Measurements from ENCODE around the gene ANKHD1. TPM values are rescaled to one million over a fixed set of nuclear protein-coding genes. Genes with fewer than 3 reads are reported as not detected.

The ANKHD1 gene
- total and polyA plus RNA-seq, 4 donors, result 33.2 to 116 (median 60.1) TPM

DNA sequence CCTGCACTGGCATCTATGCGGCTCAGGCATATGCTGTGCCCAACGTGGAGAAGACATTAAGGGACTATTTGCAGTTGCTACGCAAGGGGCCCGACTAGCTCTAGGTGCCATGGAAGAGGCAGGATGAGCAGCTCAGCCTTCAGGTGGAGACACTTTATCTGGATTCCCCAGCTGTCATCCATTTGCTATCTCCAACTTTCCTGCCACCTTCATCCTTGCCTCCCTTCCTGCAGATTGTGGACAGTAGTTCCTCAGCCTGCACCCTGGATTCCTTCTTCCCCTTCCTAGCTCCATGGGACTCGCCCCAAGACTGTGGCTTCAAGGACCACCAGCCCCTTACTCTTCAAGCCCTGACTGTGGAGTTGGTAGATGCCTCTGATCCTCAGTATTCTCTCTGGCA, 165.0 kb downstream of the ANKHD1 start:
- 92% methylated on average over 5 of the region's 5 CpGs for WGBS
- no peaks in the 10 kb centered on the region for H3K27me3 ChIP-seq (ENCODE audit: control insufficient read depth in 4 of 4, insufficient read depth in 4 of 4, low read length in 3 of 4)
- H3K36me3 ChIP-seq (ENCODE audit: control insufficient read depth in 4 of 4, insufficient read depth in 3 of 4, low read depth in 1 of 4, low read length in 3 of 4), result peaks cover 6 to 20% (median 15%) of the 10 kb centered on the region in 4 donors
- no peaks in the 10 kb centered on the region for H3K9me3 ChIP-seq (ENCODE audit: control insufficient read depth in 4 of 4, low read length in 3 of 4)
- TF ChIP-seq FOXA2 (IDR thresholded peaks at IDR 0.05), result no peak
- TF ChIP-seq YY1 (IDR thresholded peaks at IDR 0.05), result no peak
- TF ChIP-seq HNF4G (IDR thresholded peaks at IDR 0.05), result no peak
- no peak for TF ChIP-seq EGR1 (IDR thresholded peaks at IDR 0.05; ENCODE audit: low read depth in 2 of 2)
- no peak for TF ChIP-seq TAF1 (conservative IDR thresholded peaks at IDR 0.05)
- TF ChIP-seq SP1 (IDR thresholded peaks at IDR 0.05), result no peak
- TF ChIP-seq NR2F2 (IDR thresholded peaks at IDR 0.05), result no peak
- no peak for TF ChIP-seq GABPA (IDR thresholded peaks at IDR 0.05 in 1 of 2, conservative IDR thresholded peaks at IDR 0.05 in 1 of 2)
- TF ChIP-seq, protein P1, sequence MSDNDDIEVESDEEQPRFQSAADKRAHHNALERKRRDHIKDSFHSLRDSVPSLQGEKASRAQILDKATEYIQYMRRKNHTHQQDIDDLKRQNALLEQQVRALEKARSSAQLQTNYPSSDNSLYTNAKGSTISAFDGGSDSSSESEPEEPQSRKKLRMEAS (IDR thresholded peaks at IDR 0.05), result no peak
- TF ChIP-seq, protein P2, sequence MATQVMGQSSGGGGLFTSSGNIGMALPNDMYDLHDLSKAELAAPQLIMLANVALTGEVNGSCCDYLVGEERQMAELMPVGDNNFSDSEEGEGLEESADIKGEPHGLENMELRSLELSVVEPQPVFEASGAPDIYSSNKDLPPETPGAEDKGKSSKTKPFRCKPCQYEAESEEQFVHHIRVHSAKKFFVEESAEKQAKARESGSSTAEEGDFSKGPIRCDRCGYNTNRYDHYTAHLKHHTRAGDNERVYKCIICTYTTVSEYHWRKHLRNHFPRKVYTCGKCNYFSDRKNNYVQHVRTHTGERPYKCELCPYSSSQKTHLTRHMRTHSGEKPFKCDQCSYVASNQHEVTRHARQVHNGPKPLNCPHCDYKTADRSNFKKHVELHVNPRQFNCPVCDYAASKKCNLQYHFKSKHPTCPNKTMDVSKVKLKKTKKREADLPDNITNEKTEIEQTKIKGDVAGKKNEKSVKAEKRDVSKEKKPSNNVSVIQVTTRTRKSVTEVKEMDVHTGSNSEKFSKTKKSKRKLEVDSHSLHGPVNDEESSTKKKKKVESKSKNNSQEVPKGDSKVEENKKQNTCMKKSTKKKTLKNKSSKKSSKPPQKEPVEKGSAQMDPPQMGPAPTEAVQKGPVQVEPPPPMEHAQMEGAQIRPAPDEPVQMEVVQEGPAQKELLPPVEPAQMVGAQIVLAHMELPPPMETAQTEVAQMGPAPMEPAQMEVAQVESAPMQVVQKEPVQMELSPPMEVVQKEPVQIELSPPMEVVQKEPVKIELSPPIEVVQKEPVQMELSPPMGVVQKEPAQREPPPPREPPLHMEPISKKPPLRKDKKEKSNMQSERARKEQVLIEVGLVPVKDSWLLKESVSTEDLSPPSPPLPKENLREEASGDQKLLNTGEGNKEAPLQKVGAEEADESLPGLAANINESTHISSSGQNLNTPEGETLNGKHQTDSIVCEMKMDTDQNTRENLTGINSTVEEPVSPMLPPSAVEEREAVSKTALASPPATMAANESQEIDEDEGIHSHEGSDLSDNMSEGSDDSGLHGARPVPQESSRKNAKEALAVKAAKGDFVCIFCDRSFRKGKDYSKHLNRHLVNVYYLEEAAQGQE (IDR thresholded peaks at IDR 0.05), result no peak
- TF ChIP-seq JUND (IDR thresholded peaks at IDR 0.05), result no peak
- no peak for TF ChIP-seq RAD21 (IDR thresholded peaks at IDR 0.05)
- no peak overlapping the region for H3K9ac ChIP-seq (ENCODE audit: low read depth in 1 of 2, low read length in 2 of 2)
- no peak overlapping the region for H3K4me3 ChIP-seq (ENCODE audit: low read depth in 1 of 3, low read length in 3 of 3)
- H3K4me1 ChIP-seq (ENCODE audit: control insufficient read depth in 4 of 4, insufficient read depth in 4 of 4, low read length in 3 of 4), result peaks cover 20 to 75% (median 67%) of the 10 kb centered on the region in 4 donors
- no peak overlapping the region for H3K27ac ChIP-seq (ENCODE audit: low read depth in 1 of 2, low read length in 2 of 2)
- no peak for DNase-seq (ENCODE audit: low spot score)

DNA sequence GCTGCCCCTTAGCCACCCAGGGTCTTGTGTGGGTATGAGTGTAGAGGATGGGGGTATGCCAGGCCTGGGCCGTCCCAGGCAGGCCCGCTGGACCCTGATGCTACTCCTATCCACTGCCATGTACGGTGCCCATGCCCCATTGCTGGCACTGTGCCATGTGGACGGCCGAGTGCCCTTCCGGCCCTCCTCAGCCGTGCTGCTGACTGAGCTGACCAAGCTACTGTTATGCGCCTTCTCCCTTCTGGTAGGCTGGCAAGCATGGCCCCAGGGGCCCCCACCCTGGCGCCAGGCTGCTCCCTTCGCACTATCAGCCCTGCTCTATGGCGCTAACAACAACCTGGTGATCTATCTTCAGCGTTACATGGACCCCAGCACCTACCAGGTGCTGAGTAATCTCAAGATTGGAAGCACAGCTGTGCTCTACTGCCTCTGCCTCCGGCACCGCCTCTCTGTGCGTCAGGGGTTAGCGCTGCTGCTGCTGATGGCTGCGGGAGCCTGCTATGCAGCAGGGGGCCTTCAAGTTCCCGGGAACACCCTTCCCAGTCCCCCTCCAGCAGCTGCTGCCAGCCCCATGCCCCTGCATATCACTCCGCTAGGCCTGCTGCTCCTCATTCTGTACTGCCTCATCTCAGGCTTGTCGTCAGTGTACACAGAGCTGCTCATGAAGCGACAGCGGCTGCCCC, 165.6 kb downstream of the ANKHD1 start:
- Histone ChIP-seq H3K36me3 (ENCODE audit: control insufficient read depth in 4 of 4, insufficient read depth in 3 of 4, low read depth in 1 of 4, low read length in 3 of 4) (peaks cover 6 to 20% (median 15%) of the 10 kb centered on the region in 4 donors), H3K4me1 (ENCODE audit: control insufficient read depth in 4 of 4, insufficient read depth in 4 of 4, low read length in 3 of 4) (peaks cover 17 to 71% (median 61%) of the 10 kb centered on the region in 4 donors), H3K9ac (ENCODE audit: low read depth in 1 of 2, low read length in 2 of 2) (no peak overlapping the region), H3K27me3 (ENCODE audit: control insufficient read depth in 4 of 4, insufficient read depth in 4 of 4, low read length in 3 of 4) (no peaks in the 10 kb centered on the region), H3K4me3 (ENCODE audit: low read depth in 1 of 3, low read length in 3 of 3) (no peak overlapping the region), H3K9me3 (ENCODE audit: control insufficient read depth in 4 of 4, low read length in 3 of 4) (no peaks in the 10 kb centered on the region), H3K27ac (ENCODE audit: low read depth in 1 of 2, low read length in 2 of 2) (no peak overlapping the region)
- WGBS, result 86% methylated on average over 22 of the region's 22 CpGs
- TF ChIP-seq RAD21 (IDR thresholded peaks at IDR 0.05), result no peak
- no peak for TF ChIP-seq EGR1 (IDR thresholded peaks at IDR 0.05; ENCODE audit: low read depth in 2 of 2)
- no peak for TF ChIP-seq HNF4A (conservative IDR thresholded peaks at IDR 0.05)
- TF ChIP-seq HNF4G (IDR thresholded peaks at IDR 0.05), result no peak
- no peak for TF ChIP-seq TAF1 (conservative IDR thresholded peaks at IDR 0.05)
- TF ChIP-seq, protein P3, sequence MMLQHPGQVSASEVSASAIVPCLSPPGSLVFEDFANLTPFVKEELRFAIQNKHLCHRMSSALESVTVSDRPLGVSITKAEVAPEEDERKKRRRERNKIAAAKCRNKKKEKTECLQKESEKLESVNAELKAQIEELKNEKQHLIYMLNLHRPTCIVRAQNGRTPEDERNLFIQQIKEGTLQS (IDR thresholded peaks at IDR 0.05), result no peak
- TF ChIP-seq JUND (IDR thresholded peaks at IDR 0.05), result no peak
- TF ChIP-seq RXRA (IDR thresholded peaks at IDR 0.05), result no peak
- TF ChIP-seq SP1 (IDR thresholded peaks at IDR 0.05), result no peak
- no peak for TF ChIP-seq FOXA1 (IDR thresholded peaks at IDR 0.05)
- no peak for TF ChIP-seq GABPA (IDR thresholded peaks at IDR 0.05 in 1 of 2, conservative IDR thresholded peaks at IDR 0.05 in 1 of 2)
- TF ChIP-seq, protein P2 (IDR thresholded peaks at IDR 0.05), result no peak
- no peak for TF ChIP-seq FOXA2 (IDR thresholded peaks at IDR 0.05)
- TF ChIP-seq, protein P1 (IDR thresholded peaks at IDR 0.05), result no peak
- TF ChIP-seq, protein P4, sequence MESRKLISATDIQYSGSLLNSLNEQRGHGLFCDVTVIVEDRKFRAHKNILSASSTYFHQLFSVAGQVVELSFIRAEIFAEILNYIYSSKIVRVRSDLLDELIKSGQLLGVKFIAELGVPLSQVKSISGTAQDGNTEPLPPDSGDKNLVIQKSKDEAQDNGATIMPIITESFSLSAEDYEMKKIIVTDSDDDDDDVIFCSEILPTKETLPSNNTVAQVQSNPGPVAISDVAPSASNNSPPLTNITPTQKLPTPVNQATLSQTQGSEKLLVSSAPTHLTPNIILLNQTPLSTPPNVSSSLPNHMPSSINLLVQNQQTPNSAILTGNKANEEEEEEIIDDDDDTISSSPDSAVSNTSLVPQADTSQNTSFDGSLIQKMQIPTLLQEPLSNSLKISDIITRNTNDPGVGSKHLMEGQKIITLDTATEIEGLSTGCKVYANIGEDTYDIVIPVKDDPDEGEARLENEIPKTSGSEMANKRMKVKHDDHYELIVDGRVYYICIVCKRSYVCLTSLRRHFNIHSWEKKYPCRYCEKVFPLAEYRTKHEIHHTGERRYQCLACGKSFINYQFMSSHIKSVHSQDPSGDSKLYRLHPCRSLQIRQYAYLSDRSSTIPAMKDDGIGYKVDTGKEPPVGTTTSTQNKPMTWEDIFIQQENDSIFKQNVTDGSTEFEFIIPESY (IDR thresholded peaks at IDR 0.05), result no peak
- no peak for TF ChIP-seq NR2F2 (IDR thresholded peaks at IDR 0.05)
- TF ChIP-seq YY1 (IDR thresholded peaks at IDR 0.05), result no peak
- TF ChIP-seq, protein P5, sequence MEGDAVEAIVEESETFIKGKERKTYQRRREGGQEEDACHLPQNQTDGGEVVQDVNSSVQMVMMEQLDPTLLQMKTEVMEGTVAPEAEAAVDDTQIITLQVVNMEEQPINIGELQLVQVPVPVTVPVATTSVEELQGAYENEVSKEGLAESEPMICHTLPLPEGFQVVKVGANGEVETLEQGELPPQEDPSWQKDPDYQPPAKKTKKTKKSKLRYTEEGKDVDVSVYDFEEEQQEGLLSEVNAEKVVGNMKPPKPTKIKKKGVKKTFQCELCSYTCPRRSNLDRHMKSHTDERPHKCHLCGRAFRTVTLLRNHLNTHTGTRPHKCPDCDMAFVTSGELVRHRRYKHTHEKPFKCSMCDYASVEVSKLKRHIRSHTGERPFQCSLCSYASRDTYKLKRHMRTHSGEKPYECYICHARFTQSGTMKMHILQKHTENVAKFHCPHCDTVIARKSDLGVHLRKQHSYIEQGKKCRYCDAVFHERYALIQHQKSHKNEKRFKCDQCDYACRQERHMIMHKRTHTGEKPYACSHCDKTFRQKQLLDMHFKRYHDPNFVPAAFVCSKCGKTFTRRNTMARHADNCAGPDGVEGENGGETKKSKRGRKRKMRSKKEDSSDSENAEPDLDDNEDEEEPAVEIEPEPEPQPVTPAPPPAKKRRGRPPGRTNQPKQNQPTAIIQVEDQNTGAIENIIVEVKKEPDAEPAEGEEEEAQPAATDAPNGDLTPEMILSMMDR (IDR thresholded peaks at IDR 0.05; ENCODE audit: low read depth, low read length, missing input control), result no peak
- no peak for DNase-seq (ENCODE audit: low spot score)
